H9 (cell line): ENCODE results near the gene USP28. TPM values are rescaled to one million over a fixed set of nuclear protein-coding genes. Genes with fewer than 3 reads are reported as not detected.

ENCODE experiments used
- DNase-seq: peaks from one replicate; pipeline ENCODE4 v3.0.0-alpha.2; 2017
- H2AFZ ChIP-seq: one replicate; pipeline ENCODE4 v1.6.1; 2013; ENCODE audit warnings: mild to moderate bottlenecking, low read length, control low read depth, moderate library complexity
- H2AK5ac ChIP-seq: 2 replicates; pipeline ENCODE4 v1.6.1; 2013; ENCODE audit warnings: low read length, control low read depth, mixed read lengths; ENCODE audit not compliant: insufficient read length
- H2BK120ac ChIP-seq: one replicate; pipeline ENCODE4 v1.6.1; 2013; ENCODE audit warnings: low read depth, mild to moderate bottlenecking, low read length, control low read depth, inconsistent platforms; ENCODE audit not compliant: poor library complexity, severe bottlenecking
- H2BK12ac ChIP-seq: 2 replicates; pipeline ENCODE4 v1.6.1; 2013; ENCODE audit warnings: low read length, control low read depth, mixed read lengths, low read depth; ENCODE audit not compliant: insufficient read length
- H2BK15ac ChIP-seq: 2 replicates; pipeline ENCODE4 v1.6.1; 2013; ENCODE audit warnings: low read depth, low read length, control low read depth
- H2BK20ac ChIP-seq: one replicate; pipeline ENCODE4 v1.6.1; 2013; ENCODE audit warnings: low read depth, mild to moderate bottlenecking, low read length, control low read depth, inconsistent platforms; ENCODE audit not compliant: poor library complexity, severe bottlenecking
- H2BK5ac ChIP-seq: 2 replicates; pipeline ENCODE4 v1.6.1; 2013; ENCODE audit warnings: low read length, control low read depth, mixed read lengths; ENCODE audit not compliant: insufficient read length
- H3K14ac ChIP-seq: 2 replicates; pipeline ENCODE4 v1.6.1; 2013; ENCODE audit warnings: low read length, control low read depth; ENCODE audit not compliant: insufficient read depth
- H3K18ac ChIP-seq: 2 replicates; pipeline ENCODE4 v1.6.1; 2013; ENCODE audit warnings: low read depth, mild to moderate bottlenecking, mixed read lengths, low read length, control low read depth; ENCODE audit not compliant: insufficient read length
- H3K23ac ChIP-seq: 2 replicates; pipeline ENCODE4 v1.6.1; 2013; ENCODE audit warnings: low read length, control low read depth, mixed read lengths, low read depth; ENCODE audit not compliant: insufficient read length
- H3K23me2 ChIP-seq: 2 replicates; pipeline ENCODE4 v1.6.1; 2013; ENCODE audit warnings: low read depth, mild to moderate bottlenecking, mixed read lengths, low read length, control low read depth; ENCODE audit not compliant: insufficient read length, poor library complexity, severe bottlenecking
- H3K27ac ChIP-seq: 2 replicates; pipeline ENCODE4 v1.5.1; 2013; ENCODE audit warnings: low read length, control low read depth, mixed read lengths, low read depth; ENCODE audit not compliant: insufficient read length
- H3K27me3 ChIP-seq: 2 replicates; pipeline ENCODE4 v1.6.1; 2013; ENCODE audit warnings: low read length, control low read depth, inconsistent platforms; ENCODE audit not compliant: insufficient read depth
- H3K4ac ChIP-seq: 2 replicates; pipeline ENCODE4 v1.6.1; 2013; ENCODE audit warnings: low read depth, mild to moderate bottlenecking, control low read depth, inconsistent platforms, low read length, moderate library complexity
- H3K4me1 ChIP-seq: 2 replicates; pipeline ENCODE4 v1.6.1; 2013; ENCODE audit warnings: low read length, control low read depth, inconsistent platforms; ENCODE audit not compliant: insufficient read depth
- H3K4me2 ChIP-seq: 2 replicates; pipeline ENCODE4 v1.6.1; 2013; ENCODE audit warnings: low read length, control low read depth, mixed read lengths; ENCODE audit not compliant: insufficient read length, insufficient read depth
- H3K56ac ChIP-seq: 2 replicates; pipeline ENCODE4 v1.6.1; 2013; ENCODE audit warnings: low read depth, mild to moderate bottlenecking, mixed read lengths, low read length, control low read depth; ENCODE audit not compliant: insufficient read length
- H3K79me1 ChIP-seq: 2 replicates; pipeline ENCODE4 v1.6.1; 2013; ENCODE audit warnings: low read depth, mild to moderate bottlenecking, moderate library complexity, low read length, control low read depth, inconsistent platforms; ENCODE audit not compliant: insufficient read depth, poor library complexity, severe bottlenecking
- H3K79me2 ChIP-seq: 2 replicates; pipeline ENCODE4 v1.6.1; 2013; ENCODE audit warnings: low read length, control low read depth, inconsistent platforms; ENCODE audit not compliant: insufficient read depth
- H3K9ac ChIP-seq: 2 replicates; pipeline ENCODE4 v1.6.1; 2013; ENCODE audit warnings: low read length, control low read depth, mixed read lengths; ENCODE audit not compliant: insufficient read length; ENCODE audit errors: extremely low read depth
- H3K9me3 ChIP-seq: one replicate; pipeline ENCODE4 v1.6.1; 2013; ENCODE audit warnings: low read depth, low read length, inconsistent platforms; ENCODE audit not compliant: control insufficient read depth
- H3T11ph ChIP-seq: one replicate; pipeline ENCODE4 v1.6.1; 2013; ENCODE audit warnings: mild to moderate bottlenecking, low read length, control low read depth, inconsistent platforms
- H4K20me1 ChIP-seq: one replicate; pipeline ENCODE4 v1.6.1; 2013; ENCODE audit not compliant: control insufficient read depth, insufficient read length, insufficient read depth
- H4K5ac ChIP-seq: 2 replicates; pipeline ENCODE4 v1.6.1; 2013; ENCODE audit warnings: low read depth, mild to moderate bottlenecking, mixed read lengths, low read length, control low read depth; ENCODE audit not compliant: insufficient read length
- H4K8ac ChIP-seq: replicated peaks from 2 replicates; pipeline ENCODE4 v1.6.1; 2013; ENCODE audit warnings: low read length, control low read depth, mixed read lengths, low read depth; ENCODE audit not compliant: insufficient read length
- H4K91ac ChIP-seq: 2 replicates; pipeline ENCODE4 v1.6.1; 2013; ENCODE audit warnings: low read depth, mild to moderate bottlenecking, moderate library complexity, mixed read lengths, low read length, control low read depth; ENCODE audit not compliant: insufficient read length
- H3K27ac Mint-ChIP-seq, 3 experiments: 2 replicates in 2 of 3; 3 replicates in 1 of 3; pipeline ENCODE4 v1.8.0; 2020 to 2021; ENCODE audit warnings: mixed read lengths in 3 of 3, mild to moderate bottlenecking in 1 of 3, moderate library complexity in 1 of 3
- H3K27me3 Mint-ChIP-seq: 2 replicates; pipeline ENCODE4 v1.8.0; 2021; ENCODE audit warnings: low read depth, mild to moderate bottlenecking, moderate library complexity, mixed read lengths
- H3K36me3 Mint-ChIP-seq, 3 experiments: 2 replicates in 2 of 3; 3 replicates in 1 of 3; pipeline ENCODE4 v1.8.0; 2020 to 2021; ENCODE audit warnings: low read depth in 3 of 3, mixed read lengths in 3 of 3; ENCODE audit not compliant: insufficient read depth in 1 of 3
- H3K4me1 Mint-ChIP-seq, 2 experiments: 2 replicates each; pipeline ENCODE4 v1.8.0; 2020; ENCODE audit warnings: mixed read lengths in 2 of 2
- H3K4me3 Mint-ChIP-seq, 2 experiments: 2 replicates in 1 of 2; 3 replicates in 1 of 2; pipeline ENCODE4 v1.8.0; 2020 to 2021; ENCODE audit warnings: mild to moderate bottlenecking in 2 of 2, mixed read lengths in 2 of 2, moderate library complexity in 1 of 2
- H3K9me3 Mint-ChIP-seq, 2 experiments: 2 replicates in 1 of 2; 3 replicates in 1 of 2; pipeline ENCODE4 v1.8.0; 2020; ENCODE audit warnings: mild to moderate bottlenecking in 2 of 2, mixed read lengths in 2 of 2, moderate library complexity in 1 of 2
- WGBS: extraction: QIAGEN DNeasy Blood & Tissue Kit; methylation state at CpG from one replicate; pipeline ENCODE4 v1.1.7; 2013; ENCODE audit warnings: missing lambda C conversion rate, low lambda C conversion rate, mixed read lengths; ENCODE audit not compliant: insufficient read length; ENCODE audit errors: extremely low coverage; 5-methylcytosine and 5-hydroxymethylcytosine counted together
- total RNA-seq: library from RNA; stranded (reverse); gene quantifications from 2 replicates; pipeline ENCODE4 v1.2.1, GENCODE V29; 2021
- TF ChIP-seq, protein P1 (sequence below): fragments of 200-600 bp; sonication (generic); conservative IDR thresholded peaks from 3 replicates; pipeline ENCODE4 v1.8.0; 2021; ENCODE audit warnings: antibody characterized with exemption, mild to moderate bottlenecking

The USP28 gene
- total RNA-seq, 1 experiment from 2014 or later: 107 TPM

DNA sequence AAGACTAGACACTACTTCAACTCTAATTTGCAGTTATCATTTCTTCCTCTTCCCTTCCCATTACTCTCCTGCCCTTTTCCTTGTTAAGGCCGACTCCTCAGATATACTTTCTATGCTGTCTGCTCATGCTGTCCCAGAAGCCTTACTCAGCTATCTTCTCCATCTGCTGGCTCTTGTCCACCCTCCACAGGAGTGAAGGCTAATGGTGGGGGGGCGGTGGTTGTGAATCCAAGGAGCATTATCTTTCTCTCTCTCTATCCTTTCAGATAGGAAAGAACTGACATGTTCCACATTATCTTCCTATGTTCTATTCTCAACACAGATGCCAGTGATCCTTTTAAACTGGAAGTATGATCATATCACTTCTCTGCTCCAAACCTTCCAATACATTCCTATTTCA is 37.4 kb downstream of the USP28 start:
- no CpG with 5 or more reads among the region's 2 CpGs for WGBS
- H2BK15ac ChIP-seq: no peak overlapping the region
- H3K36me3 Mint-ChIP-seq: peaks cover 17 to 43% (median 25%) of the 10 kb centered on the region in 3 experiments; a peak in 6 of 7 replicates
- no peak overlapping the region for H3K4me3 Mint-ChIP-seq
- no peak overlapping the region for H4K91ac ChIP-seq
- no peaks in the 10 kb centered on the region; the same call in 1 of the 2 replicates for H3K4me1 ChIP-seq
- no peaks in the 10 kb centered on the region for H3K9me3 Mint-ChIP-seq
- no peak overlapping the region for H3K4me2 ChIP-seq
- H2AK5ac ChIP-seq: no peak overlapping the region
- H2BK120ac ChIP-seq: no peak overlapping the region
- no peak for DNase-seq
- H2BK20ac ChIP-seq: no peak overlapping the region
- peaks cover 7% of the 10 kb centered on the region for H3K79me2 ChIP-seq
- H3K4ac ChIP-seq: no peak overlapping the region
- no peak overlapping the region for H3K9ac ChIP-seq
- no peaks in the 10 kb centered on the region for H3K23me2 ChIP-seq
- H2BK5ac ChIP-seq: no peak overlapping the region
- no peaks in the 10 kb centered on the region for H3K27me3 ChIP-seq
- H3K14ac ChIP-seq: no peak overlapping the region
- no peaks in the 10 kb centered on the region for H3K27me3 Mint-ChIP-seq
- no peaks in the 10 kb centered on the region for H4K20me1 ChIP-seq
- no peaks in the 10 kb centered on the region for H3K4me1 Mint-ChIP-seq
- no peak overlapping the region for H3K27ac Mint-ChIP-seq
- H3K18ac ChIP-seq: no peak overlapping the region
- no peak overlapping the region for H2BK12ac ChIP-seq
- H3K56ac ChIP-seq: no peak overlapping the region
- TF ChIP-seq, protein P1, sequence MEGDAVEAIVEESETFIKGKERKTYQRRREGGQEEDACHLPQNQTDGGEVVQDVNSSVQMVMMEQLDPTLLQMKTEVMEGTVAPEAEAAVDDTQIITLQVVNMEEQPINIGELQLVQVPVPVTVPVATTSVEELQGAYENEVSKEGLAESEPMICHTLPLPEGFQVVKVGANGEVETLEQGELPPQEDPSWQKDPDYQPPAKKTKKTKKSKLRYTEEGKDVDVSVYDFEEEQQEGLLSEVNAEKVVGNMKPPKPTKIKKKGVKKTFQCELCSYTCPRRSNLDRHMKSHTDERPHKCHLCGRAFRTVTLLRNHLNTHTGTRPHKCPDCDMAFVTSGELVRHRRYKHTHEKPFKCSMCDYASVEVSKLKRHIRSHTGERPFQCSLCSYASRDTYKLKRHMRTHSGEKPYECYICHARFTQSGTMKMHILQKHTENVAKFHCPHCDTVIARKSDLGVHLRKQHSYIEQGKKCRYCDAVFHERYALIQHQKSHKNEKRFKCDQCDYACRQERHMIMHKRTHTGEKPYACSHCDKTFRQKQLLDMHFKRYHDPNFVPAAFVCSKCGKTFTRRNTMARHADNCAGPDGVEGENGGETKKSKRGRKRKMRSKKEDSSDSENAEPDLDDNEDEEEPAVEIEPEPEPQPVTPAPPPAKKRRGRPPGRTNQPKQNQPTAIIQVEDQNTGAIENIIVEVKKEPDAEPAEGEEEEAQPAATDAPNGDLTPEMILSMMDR: no peak
- no peak overlapping the region for H4K5ac ChIP-seq
- no peak overlapping the region for H3K23ac ChIP-seq
- no peaks in the 10 kb centered on the region for H3K9me3 ChIP-seq
- H3T11ph ChIP-seq: no peak overlapping the region
- H3K27ac ChIP-seq: no peak overlapping the region
- H3K79me1 ChIP-seq: peaks cover 6% of the 10 kb centered on the region
- no peak overlapping the region for H4K8ac ChIP-seq
- no peak overlapping the region for H2AFZ ChIP-seq
